ENCODE results near the gene PRSS56. TPM values are rescaled to one million over a fixed set of nuclear protein-coding genes. Genes with fewer than 3 reads are reported as not detected.

Gene PRSS56
- total and polyA plus RNA-seq, 2 of the 13 experiments (the other 11 are each of a cell fraction or from before 2014, with no cell fraction given), result not detected

DNA sequence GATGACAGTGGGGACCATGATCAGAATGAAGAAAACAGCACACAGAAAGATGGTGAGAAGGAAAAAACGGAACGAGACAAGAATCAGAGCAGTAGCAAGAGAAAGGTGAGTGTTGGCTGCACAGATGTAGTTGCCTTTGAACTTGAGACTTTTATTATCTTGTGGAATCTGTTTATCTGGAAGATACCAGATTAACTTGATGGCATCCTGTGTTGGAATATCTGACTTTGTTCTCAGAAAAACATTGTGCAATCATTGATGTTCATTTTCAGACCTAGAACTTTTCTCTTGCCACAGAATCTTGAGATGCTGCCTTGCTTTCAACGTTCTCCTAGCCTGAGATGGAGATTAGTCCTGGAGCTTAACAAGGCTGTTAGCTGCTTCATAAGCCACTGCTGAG, 36.2 kb downstream of the PRSS56 start:
- H3K36me3 ChIP-seq (replicated peaks in 1 of 2; ENCODE audit: control insufficient read depth in 1 of 2, insufficient read depth in 2 of 2, low read length in 2 of 2), result peaks cover 5 to 52% of the 10 kb centered on the region in 2 experiments; a peak in 4 of 5 replicates
- in situ Hi-C loops (cut with HindIII; ENCODE audit: extremely low pct_ligation_motif_present, low pct_unique_long_range_greater_than_20kb), result no loop called here
- H3K27me3 ChIP-seq (ENCODE audit: control insufficient read depth in 1 of 2, insufficient read depth in 2 of 2, low read length in 2 of 2), result no peaks in the 10 kb centered on the region
- 92% methylated on average over 3 of the region's 3 CpGs for WGBS (ENCODE audit: low lambda C conversion rate)
- ATAC-seq, result no peak
- H3K4me2 ChIP-seq (ENCODE audit: low read depth, low read length), result no peak overlapping the region
- H3K4me3 ChIP-seq (replicated peaks in 1 of 3; ENCODE audit: insufficient read depth in 1 of 3, low read depth in 2 of 3, low read length in 3 of 3), result no peak overlapping the region
- TF ChIP-seq CEBPB (IDR thresholded peaks at IDR 0.05; ENCODE audit: borderline replicate concordance, low read depth, low read length) (peak; percentile 80), NRL (CRISPR knock-in tag; IDR thresholded peaks at IDR 0.05; ENCODE audit: borderline replicate concordance) (no peak)
- peaks cover 42% of the 10 kb centered on the region for H3K4me1 ChIP-seq (ENCODE audit: insufficient read depth, low read length)
- H3K9ac ChIP-seq (ENCODE audit: insufficient read depth, low read depth, low read length), result no peak overlapping the region
- CTCF ChIA-PET (ENCODE audit: low intra/inter-chr PET ratio, low total read pairs), result no interaction called here
- H3K9me3 ChIP-seq (ENCODE audit: low read length), result no peaks in the 10 kb centered on the region
- no peak overlapping the region for H2AFZ ChIP-seq (ENCODE audit: low read length)
- no peak for DNase-seq (ENCODE audit: low spot score)
- peaks cover 41% of the 10 kb centered on the region for H3K79me2 ChIP-seq (ENCODE audit: insufficient read depth, low read length)
- BruUV-seq (replicated peaks), result no TSS peak
- POLR2A ChIA-PET, result no interaction called here
- intact Hi-C loops (cut with micrococcal nuclease; ENCODE audit: unreplicated experiment), result no loop called here
- FAIRE-seq, result peak; percentile 23
- no peaks in the 10 kb centered on the region for H4K20me1 ChIP-seq (ENCODE audit: insufficient read depth, low read length)
- H3K27ac ChIP-seq (ENCODE audit: extremely low read length, insufficient read depth, low read length), result no peak overlapping the region

DNA sequence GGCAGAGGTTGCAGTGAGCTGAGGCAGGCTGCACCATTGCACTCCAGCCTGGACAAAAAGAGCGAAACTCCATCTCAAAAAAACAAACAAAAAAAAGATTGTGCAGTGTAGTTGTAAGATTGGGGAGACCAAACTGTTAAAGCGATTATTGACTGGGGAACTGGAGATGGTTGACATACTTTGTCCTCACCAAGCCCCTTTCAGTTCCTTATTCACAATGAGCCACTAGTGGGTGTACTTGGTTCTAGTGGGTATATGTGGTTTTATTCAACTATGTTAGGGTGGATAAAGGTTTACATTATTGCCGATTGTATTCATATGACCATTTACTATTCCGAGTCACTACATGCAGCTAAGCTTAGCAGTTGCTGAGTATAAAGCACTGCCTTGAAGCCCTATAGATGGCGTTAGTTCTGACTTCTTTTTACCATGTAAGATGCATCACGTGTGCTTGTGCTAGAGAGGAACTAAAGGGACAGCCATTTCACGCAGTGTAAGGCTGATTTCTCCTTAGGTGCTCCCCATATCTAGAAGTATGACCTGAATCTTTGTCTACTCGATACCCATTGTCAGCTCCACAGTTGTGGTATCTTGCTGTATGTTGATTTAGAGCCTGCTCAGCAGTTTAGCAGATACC, 42.4 kb downstream of the PRSS56 start:
- Histone ChIP-seq H3K27ac (ENCODE audit: extremely low read length, insufficient read depth, low read length) (no peak overlapping the region), H3K27me3 (ENCODE audit: control insufficient read depth in 1 of 2, insufficient read depth in 2 of 2, low read length in 2 of 2) (no peaks in the 10 kb centered on the region), H4K20me1 (ENCODE audit: insufficient read depth, low read length) (no peaks in the 10 kb centered on the region), H2AFZ (ENCODE audit: low read length) (no peak overlapping the region), H3K9ac (ENCODE audit: insufficient read depth, low read depth, low read length) (no peak overlapping the region), H3K79me2 (ENCODE audit: insufficient read depth, low read length) (no peaks in the 10 kb centered on the region), H3K36me3 (replicated peaks in 1 of 2; ENCODE audit: control insufficient read depth in 1 of 2, insufficient read depth in 2 of 2, low read length in 2 of 2) (peaks cover 25 to 71% of the 10 kb centered on the region in 2 experiments), H3K9me3 (ENCODE audit: low read length) (no peaks in the 10 kb centered on the region), H3K4me2 (ENCODE audit: low read depth, low read length) (no peak overlapping the region), H3K4me1 (ENCODE audit: insufficient read depth, low read length) (no peaks in the 10 kb centered on the region), H3K4me3 (replicated peaks in 1 of 3; ENCODE audit: insufficient read depth in 1 of 3, low read depth in 2 of 3, low read length in 3 of 3) (no peak overlapping the region)
- WGBS (ENCODE audit: low lambda C conversion rate), result 82% methylated on average over 7 of the region's 8 CpGs
- FAIRE-seq (no peak), ATAC-seq (peak; percentile 59), DNase-seq (ENCODE audit: low spot score) (no peak)
- in situ Hi-C loops (cut with HindIII; ENCODE audit: extremely low pct_ligation_motif_present, low pct_unique_long_range_greater_than_20kb), result no loop called here
- TF ChIP-seq ZNF343 (CRISPR knock-in tag; IDR thresholded peaks at IDR 0.05) (no peak), FOXP1 (IDR thresholded peaks at IDR 0.05) (no peak), FOXP1 (CRISPR knock-in tag; IDR thresholded peaks at IDR 0.05) (no peak), MAFK (conservative IDR thresholded peaks at IDR 0.05 in 1 of 2, IDR thresholded peaks at IDR 0.05 in 1 of 2; ENCODE audit: low read length in 2 of 2) (peak in 1 of 2 experiments; percentile 36; a peak in 2 of 4 replicates)
- intact Hi-C loops (cut with micrococcal nuclease; ENCODE audit: unreplicated experiment), result loop anchor here (5.0 kb wide), 1 partner anchor 1215 kb away; no protein-coding TSS in a partner anchor
- CTCF ChIA-PET (ENCODE audit: low intra/inter-chr PET ratio, low total read pairs), result no interaction called here
- BruUV-seq (replicated peaks), result no TSS peak
- POLR2A ChIA-PET, result interaction anchor here (2.3 kb wide), 1 partner anchor 12 kb away, joined by 10 read pairs; the partner anchor contains the start of genes EIF4E2 and TIGD1

Data from HepG2 (cell line).